PFSK-1 (cell line): ENCODE data around the gene CNOT11.

Source experiments
- POLR2AphosphoS5 ChIP-seq: IDR thresholded peaks from 2 replicates; pipeline ENCODE4 v1.6.1; 2012; ENCODE audit warnings: low read depth, mild to moderate bottlenecking, control low read depth, low read length, moderate library complexity
- SIN3A ChIP-seq: IDR thresholded peaks from 2 replicates; pipeline ENCODE4 v1.6.1; 2012; ENCODE audit warnings: mild to moderate bottlenecking, low read length, moderate library complexity, borderline replicate concordance; ENCODE audit not compliant: insufficient read depth
- TAF1 ChIP-seq: IDR thresholded peaks from 2 replicates; pipeline ENCODE4 v1.6.1; 2012; ENCODE audit warnings: low read length, control low read depth, borderline replicate concordance; ENCODE audit not compliant: insufficient read depth

DNA sequence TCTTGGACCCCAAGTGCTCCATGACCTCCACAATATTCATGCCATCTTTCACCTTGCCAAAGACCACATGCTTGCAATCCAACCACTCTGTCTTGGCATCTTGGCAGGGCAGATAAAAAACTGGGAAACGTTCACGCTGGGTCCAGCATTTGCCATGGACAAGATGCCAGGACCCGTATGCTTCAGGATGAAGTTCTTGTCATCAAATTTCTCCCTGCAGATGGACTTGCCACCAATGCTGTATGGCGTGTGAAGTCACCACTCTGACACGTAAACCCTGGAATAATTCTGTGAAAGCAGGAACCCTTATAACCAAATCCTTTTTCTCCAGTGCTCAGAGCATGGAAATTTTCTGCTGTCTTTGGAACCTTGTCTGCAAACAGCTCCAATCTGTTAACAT is 21.5 kb downstream of the CNOT11 start:
- TF ChIP-seq SIN3A (no peak), POLR2AphosphoS5 (no peak), TAF1 (no peak)
